HepG2 (cell line): ENCODE measurements around the gene ZMYND8. TPM values are rescaled to one million over a fixed set of nuclear protein-coding genes. Genes with fewer than 3 reads are reported as not detected.

ENCODE experiments used
- ATAC-seq: fragments of 200-7000 bp; cut with Tn5 transposase; 3 replicates; pipeline ENCODE4 v1.9.1; 2020; ENCODE audit warnings: mild to moderate bottlenecking, moderate library complexity
- BruUV-seq: library from RNA; stranded (reverse); fragments of 400-500 nt; replicated peaks from 2 replicates; lab custom pipeline; 2021; lab: Mats Ljungman, UMichigan
- CTCF ChIA-PET: fragments of 300-600 bp; formaldehyde crosslinking; extraction: SDS; loops from one replicate; lab custom pipeline; 2021; ENCODE audit warnings: low total read pairs, inconsistent platforms, low intra/inter-chr PET ratio; lab: Yijun Ruan, JAX
- POLR2A ChIA-PET: fragments of 350-600 bp; sonication (Branson Sonifier 250); formaldehyde crosslinking; loops from one replicate; lab custom pipeline; 2020; ENCODE audit warnings: antibody characterized with exemption, inconsistent platforms; lab: Yijun Ruan, JAX
- DNase-seq: peaks from one replicate; pipeline ENCODE4 v3.0.0-alpha.2; 2015; ENCODE audit warnings: low spot score
- FAIRE-seq: peaks from 3 replicates; lab custom pipeline; 2011; peaks lifted over from hg19 to GRCh38; lab: Jason Lieb, UNC
- H2AFZ ChIP-seq: one replicate; pipeline ENCODE4 v1.6.1; 2011; ENCODE audit warnings: low read length, inconsistent platforms
- H3K27ac ChIP-seq: fragments of 300-600 bp; 3 replicates; pipeline ENCODE4 v1.8.0; 2011; ENCODE audit warnings: mixed run types, mild to moderate bottlenecking, mixed read lengths, low read length, inconsistent platforms; ENCODE audit not compliant: insufficient read depth; ENCODE audit errors: extremely low read length
- H3K27me3 ChIP-seq, 2 experiments: fragments of 200-600 bp in 1 of 2; 2 replicates in 1 of 2; 3 replicates in 1 of 2; pipeline versions ENCODE4 v1.6.0 to v1.8.0; 2011; ENCODE audit warnings: low read length in 2 of 2, mild to moderate bottlenecking in 2 of 2, moderate library complexity in 2 of 2, inconsistent platforms in 1 of 2; ENCODE audit not compliant: insufficient read depth in 2 of 2, control insufficient read depth in 1 of 2
- H3K36me3 ChIP-seq, 2 experiments: fragments of 200-600 bp in 1 of 2; replicated peaks in 1 of 2; 2 replicates in 1 of 2; 3 replicates in 1 of 2; pipeline versions ENCODE4 v1.5.1 to v1.8.0; 2011; ENCODE audit warnings: low read length in 2 of 2, inconsistent platforms in 1 of 2; ENCODE audit not compliant: insufficient read depth in 2 of 2, control insufficient read depth in 1 of 2
- H3K4me1 ChIP-seq: 2 replicates; pipeline ENCODE4 v1.5.1; 2012; ENCODE audit warnings: low read length, inconsistent platforms; ENCODE audit not compliant: insufficient read depth
- H3K4me2 ChIP-seq: 2 replicates; pipeline ENCODE4 v1.6.0; 2011; ENCODE audit warnings: low read depth, low read length, inconsistent platforms
- H3K4me3 ChIP-seq, 3 experiments: fragments of 200-600 bp in 1 of 3; sonication (generic), shearing (Covaris generic) in 1 of 3; replicated peaks in 1 of 3; 2 replicates each; pipeline ENCODE4 v1.5.1; 2011 to 2016; ENCODE audit warnings: low read length in 3 of 3, inconsistent platforms in 2 of 3, low read depth in 2 of 3, mild to moderate bottlenecking in 2 of 3, control low read depth in 1 of 3, mixed read lengths in 1 of 3; ENCODE audit not compliant: insufficient read depth in 1 of 3
- H3K79me2 ChIP-seq: one replicate; pipeline ENCODE4 v1.6.1; 2011; ENCODE audit warnings: low read length, inconsistent platforms; ENCODE audit not compliant: insufficient read depth
- H3K9ac ChIP-seq: 2 replicates; pipeline ENCODE4 v1.6.0; 2011; ENCODE audit warnings: mild to moderate bottlenecking, low read depth, low read length, inconsistent platforms; ENCODE audit not compliant: insufficient read depth
- H3K9me3 ChIP-seq: 2 replicates; pipeline ENCODE4 v1.5.1; 2012; ENCODE audit warnings: mild to moderate bottlenecking, low read length
- H4K20me1 ChIP-seq: 2 replicates; pipeline ENCODE4 v1.6.0; 2011; ENCODE audit warnings: inconsistent platforms, mild to moderate bottlenecking, low read length, moderate library complexity; ENCODE audit not compliant: insufficient read depth
- ATF7-NPFF ChIP-seq: sonication (generic); formaldehyde crosslinking; IDR thresholded peaks from 2 replicates; pipeline ENCODE4 v1.8.1; 2023; ENCODE audit warnings: mild to moderate bottlenecking, low read depth, missing genetic modification reagents, moderate library complexity
- FIP1L1 ChIP-seq: fragments of 200-400 bp; formaldehyde crosslinking; IDR thresholded peaks from 2 replicates; pipeline ENCODE4 v1.6.1; 2018; ENCODE audit warnings: low read depth, mild to moderate bottlenecking, low read length, moderate library complexity, borderline replicate concordance; ENCODE audit not compliant: insufficient read depth
- FOXK1 ChIP-seq: sonication (generic); formaldehyde crosslinking; IDR thresholded peaks from 2 replicates; pipeline ENCODE4 v1.4.0; 2020; ENCODE audit warnings: low read depth, missing genetic modification reagents, borderline replicate concordance
- GMEB2 ChIP-seq: IDR thresholded peaks from 2 replicates; pipeline ENCODE4 v1.6.1; 2016; ENCODE audit warnings: missing biosample characterization, missing genetic modification reagents, low read depth
- ISL2 ChIP-seq: sonication (generic); formaldehyde crosslinking; IDR thresholded peaks from 2 replicates; pipeline ENCODE4 v1.5.0; 2020; ENCODE audit warnings: missing genetic modification reagents
- MTF2 ChIP-seq: sonication (generic); formaldehyde crosslinking; IDR thresholded peaks from 2 replicates; pipeline ENCODE4 v1.5.0; 2020; ENCODE audit warnings: missing genetic modification reagents, borderline replicate concordance
- RFXAP ChIP-seq: sonication (generic); formaldehyde crosslinking; IDR thresholded peaks from 2 replicates; pipeline ENCODE4 v1.4.0; 2020; ENCODE audit warnings: missing genetic modification reagents, borderline replicate concordance
- SPEN ChIP-seq: sonication (generic); formaldehyde crosslinking; IDR thresholded peaks from 2 replicates; pipeline ENCODE4 v1.5.1; 2020; ENCODE audit warnings: low read depth, mild to moderate bottlenecking, missing genetic modification reagents
- TFE3 ChIP-seq: IDR thresholded peaks from 2 replicates; pipeline ENCODE4 v1.6.1; 2016
- ZNF264 ChIP-seq: sonication (generic); formaldehyde crosslinking; IDR thresholded peaks from 2 replicates; pipeline ENCODE4 v1.4.0; 2020; ENCODE audit warnings: missing genetic modification reagents
- ZNF766 ChIP-seq: sonication (generic); formaldehyde crosslinking; IDR thresholded peaks from 2 replicates; pipeline ENCODE4 v1.5.0; 2020; ENCODE audit warnings: missing genetic modification reagents, borderline replicate concordance
- in situ Hi-C: cut with HindIII; loops from 2 replicates; pipeline ENCODE4 v1.10.0; 2017; ENCODE audit warnings: low pct_unique_long_range_greater_than_20kb; ENCODE audit not compliant: extremely low pct_ligation_motif_present
- intact Hi-C: fragments of 100-400 bp; cut with micrococcal nuclease; formaldehyde crosslinking; loops from one replicate; pipeline ENCODE4 v1.10.0; 2022; ENCODE audit not compliant: unreplicated experiment
- polyA plus RNA-seq, 8 experiments: library from polyadenylated mRNA; depleted of rRNA in 3 of 8; stranded (reverse) in 7 of 8; unstranded in 1 of 8; fragments of >200 nt; fragmentation: Illumina TruSeq in 4 of 8; extraction: Trizol in 4 of 8; gene quantifications; 2 replicates each; pipeline versions ENCODE4 v1.2.1 to v1.2.3, GENCODE V29; 2011 to 2016; ENCODE audit warnings: low read depth in 4 of 8, missing spikeins in 1 of 8, mixed read lengths in 1 of 8; ENCODE audit not compliant: insufficient read depth in 1 of 8
- total RNA-seq, 5 experiments: library from RNA; depleted of rRNA; stranded (reverse); fragments of >200 nt; fragmentation: Illumina TruSeq; extraction: Trizol; gene quantifications; 2 replicates each; pipeline ENCODE4 v1.2.3, GENCODE V29; 2016; ENCODE audit warnings: low read depth in 1 of 5

Gene ZMYND8
- total and polyA plus RNA-seq, 2 of the 13 experiments (the other 11 are each of a cell fraction or from before 2014, with no cell fraction given): 53.9 to 84.7 TPM

GRCh38 chr20:47179267-47179666, 177.2 kb downstream of the ZMYND8 start:
- Histone ChIP-seq H3K4me2 (no peak overlapping the region), H4K20me1 (no peaks in the 10 kb centered on the region), H2AFZ (no peak overlapping the region), H3K36me3 (no peaks in the 10 kb centered on the region), H3K27me3 (peaks cover 7 to 38% of the 10 kb centered on the region in 2 experiments; a peak in 4 of 5 replicates), H3K4me3 (no peak overlapping the region), H3K27ac (no peak overlapping the region), H3K9me3 (no peaks in the 10 kb centered on the region), H3K4me1 (peaks cover 8% of the 10 kb centered on the region), H3K79me2 (no peaks in the 10 kb centered on the region), H3K9ac (no peak overlapping the region)
- in situ Hi-C loops: no loop called here
- TF ChIP-seq GMEB2 (CRISPR knock-in tag): no peak
- TF ChIP-seq ZNF766 (CRISPR knock-in tag): no peak
- TF ChIP-seq MTF2: no peak
- TF ChIP-seq FIP1L1: no peak
- no peak for TF ChIP-seq ZNF264 (CRISPR knock-in tag)
- no peak for TF ChIP-seq ISL2
- no peak for TF ChIP-seq SPEN (CRISPR knock-in tag)
- no peak for TF ChIP-seq RFXAP
- no peak for TF ChIP-seq FOXK1 (CRISPR knock-in tag)
- TF ChIP-seq TFE3 (CRISPR knock-in tag): no peak
- TF ChIP-seq ATF7-NPFF (CRISPR knock-in tag): no peak
- no TSS peak for BruUV-seq
- intact Hi-C loops: no loop called here
- ATAC-seq (no peak), DNase-seq (no peak), FAIRE-seq (no peak)
- ChIA-PET POLR2A (no interaction called here), CTCF (no interaction called here)
